ENCODE data around the gene TPO.
"Not testable (repeated sequence)": the region's sequence is repeated elsewhere in the genome, so short reads cannot be mapped to it uniquely, and the experiment has no call there.

GRCh38 chr2:1517291-1517690 lies 104.0 kb downstream of the TPO start:
- TF ChIP-seq CTCF, EZH2phosphoT487 (IDR thresholded peaks at IDR 0.05; ENCODE audit: low read length): not testable (repeated sequence)

All from MM.1S (cell line).